ENCODE data around the gene CDK17.

DNA sequence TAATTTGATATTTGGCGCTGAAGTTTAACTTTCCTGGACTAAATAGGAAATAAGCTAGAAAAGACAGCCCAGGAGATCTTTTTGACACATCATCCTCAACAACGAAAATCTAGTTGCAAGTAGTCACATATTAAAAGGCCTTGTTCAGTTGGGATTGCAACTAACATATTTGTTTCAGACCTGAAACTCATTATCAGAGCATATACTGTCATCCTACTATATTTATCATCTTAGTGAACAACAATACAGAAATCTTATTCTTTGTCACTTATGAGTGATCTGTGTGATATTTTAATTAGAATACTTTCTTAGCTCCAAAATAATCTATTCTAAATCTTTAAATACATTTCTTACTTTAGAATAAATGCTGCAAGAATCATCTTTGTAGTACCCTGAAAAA, 134.0 kb downstream of the CDK17 start:
- TF ChIP-seq, protein P1, sequence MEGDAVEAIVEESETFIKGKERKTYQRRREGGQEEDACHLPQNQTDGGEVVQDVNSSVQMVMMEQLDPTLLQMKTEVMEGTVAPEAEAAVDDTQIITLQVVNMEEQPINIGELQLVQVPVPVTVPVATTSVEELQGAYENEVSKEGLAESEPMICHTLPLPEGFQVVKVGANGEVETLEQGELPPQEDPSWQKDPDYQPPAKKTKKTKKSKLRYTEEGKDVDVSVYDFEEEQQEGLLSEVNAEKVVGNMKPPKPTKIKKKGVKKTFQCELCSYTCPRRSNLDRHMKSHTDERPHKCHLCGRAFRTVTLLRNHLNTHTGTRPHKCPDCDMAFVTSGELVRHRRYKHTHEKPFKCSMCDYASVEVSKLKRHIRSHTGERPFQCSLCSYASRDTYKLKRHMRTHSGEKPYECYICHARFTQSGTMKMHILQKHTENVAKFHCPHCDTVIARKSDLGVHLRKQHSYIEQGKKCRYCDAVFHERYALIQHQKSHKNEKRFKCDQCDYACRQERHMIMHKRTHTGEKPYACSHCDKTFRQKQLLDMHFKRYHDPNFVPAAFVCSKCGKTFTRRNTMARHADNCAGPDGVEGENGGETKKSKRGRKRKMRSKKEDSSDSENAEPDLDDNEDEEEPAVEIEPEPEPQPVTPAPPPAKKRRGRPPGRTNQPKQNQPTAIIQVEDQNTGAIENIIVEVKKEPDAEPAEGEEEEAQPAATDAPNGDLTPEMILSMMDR (IDR thresholded peaks at IDR 0.05 in 2 of 3, conservative IDR thresholded peaks at IDR 0.05 in 1 of 3; ENCODE audit: borderline replicate concordance in 1 of 3, insufficient read depth in 1 of 3, low read depth in 2 of 3, low read length in 2 of 3): no peak
- no peak for TF ChIP-seq POLR2A (IDR thresholded peaks at IDR 0.05; ENCODE audit: borderline replicate concordance, extremely low read depth, insufficient read depth, insufficient read length)
- TF ChIP-seq POLR2AphosphoS5 (IDR thresholded peaks at IDR 0.05; ENCODE audit: low read depth, low read length): no peak
- no peak for TF ChIP-seq ZFX (IDR thresholded peaks at IDR 0.05)
- TF ChIP-seq YY1 (IDR thresholded peaks at IDR 0.05; ENCODE audit: extremely low read depth, insufficient replicate concordance, low read depth, low read length): no peak
- TF ChIP-seq, protein P2, sequence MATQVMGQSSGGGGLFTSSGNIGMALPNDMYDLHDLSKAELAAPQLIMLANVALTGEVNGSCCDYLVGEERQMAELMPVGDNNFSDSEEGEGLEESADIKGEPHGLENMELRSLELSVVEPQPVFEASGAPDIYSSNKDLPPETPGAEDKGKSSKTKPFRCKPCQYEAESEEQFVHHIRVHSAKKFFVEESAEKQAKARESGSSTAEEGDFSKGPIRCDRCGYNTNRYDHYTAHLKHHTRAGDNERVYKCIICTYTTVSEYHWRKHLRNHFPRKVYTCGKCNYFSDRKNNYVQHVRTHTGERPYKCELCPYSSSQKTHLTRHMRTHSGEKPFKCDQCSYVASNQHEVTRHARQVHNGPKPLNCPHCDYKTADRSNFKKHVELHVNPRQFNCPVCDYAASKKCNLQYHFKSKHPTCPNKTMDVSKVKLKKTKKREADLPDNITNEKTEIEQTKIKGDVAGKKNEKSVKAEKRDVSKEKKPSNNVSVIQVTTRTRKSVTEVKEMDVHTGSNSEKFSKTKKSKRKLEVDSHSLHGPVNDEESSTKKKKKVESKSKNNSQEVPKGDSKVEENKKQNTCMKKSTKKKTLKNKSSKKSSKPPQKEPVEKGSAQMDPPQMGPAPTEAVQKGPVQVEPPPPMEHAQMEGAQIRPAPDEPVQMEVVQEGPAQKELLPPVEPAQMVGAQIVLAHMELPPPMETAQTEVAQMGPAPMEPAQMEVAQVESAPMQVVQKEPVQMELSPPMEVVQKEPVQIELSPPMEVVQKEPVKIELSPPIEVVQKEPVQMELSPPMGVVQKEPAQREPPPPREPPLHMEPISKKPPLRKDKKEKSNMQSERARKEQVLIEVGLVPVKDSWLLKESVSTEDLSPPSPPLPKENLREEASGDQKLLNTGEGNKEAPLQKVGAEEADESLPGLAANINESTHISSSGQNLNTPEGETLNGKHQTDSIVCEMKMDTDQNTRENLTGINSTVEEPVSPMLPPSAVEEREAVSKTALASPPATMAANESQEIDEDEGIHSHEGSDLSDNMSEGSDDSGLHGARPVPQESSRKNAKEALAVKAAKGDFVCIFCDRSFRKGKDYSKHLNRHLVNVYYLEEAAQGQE (IDR thresholded peaks at IDR 0.05; ENCODE audit: low read depth): no peak
- no peak for TF ChIP-seq CEBPB (IDR thresholded peaks at IDR 0.05; ENCODE audit: low read depth)

All from HCT116 (cell line).